GM12878 (cell line): Measurements from ENCODE around the gene AP4S1. TPM values are rescaled to one million over a fixed set of nuclear protein-coding genes. Genes with fewer than 3 reads are reported as not detected.

Experiments
- ATAC-seq: fragments of 200-7000 bp; cut with Tn5 transposase; 3 replicates; pipeline ENCODE4 v1.9.1; 2020; ENCODE audit warnings: mild to moderate bottlenecking, moderate library complexity
- BruUV-seq: library from RNA; stranded (reverse); fragments of 400-500 nt; replicated peaks from 2 replicates; lab custom pipeline; 2021; lab: Mats Ljungman, UMichigan
- CTCF ChIA-PET: fragments of 300-600 bp; sonication (Branson Sonifier 250); formaldehyde crosslinking; extraction: SDS; loops from one replicate; lab custom pipeline; 2021; ENCODE audit warnings: inconsistent platforms; lab: Yijun Ruan, JAX
- POLR2A ChIA-PET: fragments of 350-600 bp; formaldehyde crosslinking; extraction: SDS; loops from one replicate; lab custom pipeline; 2021; ENCODE audit warnings: inconsistent platforms; lab: Charles Lee
- RAD21 ChIA-PET: fragments of 300-600 bp; sonication (Branson Sonifier 250); formaldehyde crosslinking; loops from one replicate; lab custom pipeline; 2023; ENCODE audit warnings: antibody characterized with exemption; ENCODE audit not compliant: unreplicated experiment; lab: Charles Lee
- SMC1A ChIA-PET: fragments of 300-600 bp; sonication (Branson Sonifier 250); formaldehyde crosslinking; loops from one replicate; lab custom pipeline; 2023; ENCODE audit not compliant: unreplicated experiment, uncharacterized antibody; lab: Charles Lee
- DNase-seq: peaks from one replicate; pipeline ENCODE4 v3.0.0-alpha.2; 2011; ENCODE audit warnings: low read depth, low spot score
- FAIRE-seq: peaks from 3 replicates; lab custom pipeline; 2011; peaks lifted over from hg19 to GRCh38; lab: Jason Lieb, UNC
- H2AFZ ChIP-seq: 2 replicates; pipeline ENCODE4 v1.6.0; 2011; ENCODE audit warnings: low read depth, low read length, control low read depth; ENCODE audit not compliant: control insufficient read depth
- H3K27ac ChIP-seq: 2 replicates; pipeline ENCODE4 v1.5.1; 2011; ENCODE audit warnings: control low read depth; ENCODE audit not compliant: control insufficient read depth, insufficient read depth
- H3K27me3 ChIP-seq, 2 experiments: replicated peaks in 1 of 2; 2 replicates each; pipeline versions ENCODE4 v1.6.0 to v1.6.1; 2011; ENCODE audit warnings: low read length in 1 of 2; ENCODE audit not compliant: control insufficient read depth in 2 of 2, insufficient read depth in 2 of 2
- H3K36me3 ChIP-seq, 2 experiments: 2 replicates each; pipeline ENCODE4 v1.5.1; 2011; ENCODE audit warnings: low read length in 1 of 2; ENCODE audit not compliant: control insufficient read depth in 2 of 2, insufficient read depth in 2 of 2
- H3K4me1 ChIP-seq: 2 replicates; pipeline ENCODE4 v1.6.1; 2011; ENCODE audit warnings: mild to moderate bottlenecking, low read length, moderate library complexity, mixed read lengths; ENCODE audit not compliant: control insufficient read depth, insufficient read depth
- H3K4me2 ChIP-seq: 2 replicates; pipeline ENCODE4 v1.6.0; 2011; ENCODE audit warnings: control low read depth; ENCODE audit not compliant: control insufficient read depth, insufficient read depth
- H3K4me3 ChIP-seq: fragments of 200-600 bp; sonication (generic); 2 replicates; pipeline ENCODE4 v1.5.1; 2016
- H3K79me2 ChIP-seq: 2 replicates; pipeline ENCODE4 v1.6.0; 2011; ENCODE audit warnings: low read length; ENCODE audit not compliant: control insufficient read depth, insufficient read depth
- H3K9ac ChIP-seq: 2 replicates; pipeline ENCODE4 v1.8.0; 2011; ENCODE audit warnings: low read length, control low read depth, mixed read lengths; ENCODE audit not compliant: control insufficient read depth, insufficient read depth
- H3K9me3 ChIP-seq: replicated peaks from 3 replicates; pipeline ENCODE4 v1.5.1; 2011; ENCODE audit warnings: mild to moderate bottlenecking, low read length; ENCODE audit not compliant: control insufficient read depth, insufficient read depth
- H4K20me1 ChIP-seq: 2 replicates; pipeline ENCODE4 v1.6.0; 2011; ENCODE audit not compliant: control insufficient read depth, insufficient read depth
- ATF2 ChIP-seq: IDR thresholded peaks from 2 replicates; pipeline ENCODE4 v1.6.1; 2012; ENCODE audit warnings: low read length, inconsistent platforms
- CHD2 ChIP-seq: IDR thresholded peaks from 2 replicates; pipeline ENCODE4 v1.6.1; 2011; ENCODE audit warnings: low read depth, low read length, improper control_type of control experiment, borderline replicate concordance
- EGR1 ChIP-seq, 2 experiments: IDR thresholded peaks; 1 replicate in 1 of 2; 2 replicates in 1 of 2; pipeline ENCODE4 v1.6.1; 2011 to 2012; ENCODE audit warnings: low read depth in 2 of 2, low read length in 2 of 2, borderline replicate concordance in 1 of 2, mild to moderate bottlenecking in 1 of 2, moderate library complexity in 1 of 2
- EZH2 ChIP-seq: IDR thresholded peaks from 2 replicates; pipeline ENCODE4 v1.6.1; 2012; ENCODE audit warnings: low read depth, mild to moderate bottlenecking, control low read depth, inconsistent platforms, low read length, borderline replicate concordance; ENCODE audit not compliant: control insufficient read depth
- GABPA ChIP-seq: IDR thresholded peaks from 2 replicates; pipeline ENCODE4 v1.6.1; 2014; ENCODE audit warnings: antibody characterized with exemption, low read depth, mild to moderate bottlenecking, inconsistent platforms
- HDAC2 ChIP-seq: fragments of 200-600 bp; sonication (generic); IDR thresholded peaks from 2 replicates; pipeline ENCODE4 v1.6.1; 2017
- IKZF2 ChIP-seq, 2 experiments: fragments of 450-650 bp; IDR thresholded peaks; 2 replicates each; pipeline ENCODE4 v1.6.1; 2017; ENCODE audit warnings: mild to moderate bottlenecking in 2 of 2, moderate library complexity in 2 of 2
- MAX ChIP-seq: IDR thresholded peaks from 2 replicates; pipeline ENCODE4 v1.6.1; 2012; ENCODE audit warnings: low read depth, low read length, improper control_type of control experiment
- NFIC ChIP-seq: IDR thresholded peaks from 2 replicates; pipeline ENCODE4 v1.6.1; 2012; ENCODE audit warnings: low read depth, mild to moderate bottlenecking, inconsistent platforms, low read length, moderate library complexity
- RELA ChIP-seq: fragments of 450-650 bp; IDR thresholded peaks from 2 replicates; pipeline ENCODE4 v1.8.0; 2014; ENCODE audit warnings: borderline replicate concordance; ENCODE audit not compliant: partially characterized antibody
- RELB ChIP-seq: fragments of 450-650 bp; IDR thresholded peaks from 2 replicates; pipeline ENCODE4 v1.6.1; 2017; ENCODE audit warnings: low read depth, mild to moderate bottlenecking, moderate library complexity
- REST ChIP-seq: IDR thresholded peaks from 2 replicates; pipeline ENCODE4 v1.6.1; 2012; ENCODE audit warnings: mild to moderate bottlenecking, low read depth, low read length
- TCF7 ChIP-seq: IDR thresholded peaks from 2 replicates; pipeline ENCODE4 v1.6.1; 2014; ENCODE audit warnings: antibody characterized with exemption, borderline replicate concordance
- ZBED1 ChIP-seq: IDR thresholded peaks from 2 replicates; pipeline ENCODE4 v1.6.1; 2016; ENCODE audit warnings: borderline replicate concordance
- ZBTB11 ChIP-seq: fragments of 450-650 bp; formaldehyde crosslinking; IDR thresholded peaks from 2 replicates; pipeline ENCODE4 v1.5.0; 2022; ENCODE audit warnings: mild to moderate bottlenecking, missing genetic modification characterization
- WGBS: methylation state at CpG from one replicate; pipeline ENCODE4 v1.1.6; 2016; ENCODE audit warnings: low lambda C conversion rate; ENCODE audit not compliant: insufficient replicate concordance, insufficient coverage; ENCODE audit errors: missing lambda C conversion rate; 5-methylcytosine and 5-hydroxymethylcytosine counted together
- in situ Hi-C: fragments of 300-500 bp; cut with MboI; formaldehyde crosslinking; loops from 9 replicates; pipeline ENCODE4 v1.14.3; 2018; ENCODE audit warnings: mixed read lengths
- intact Hi-C: fragments of 100-400 bp; cut with micrococcal nuclease; formaldehyde crosslinking; loops from one replicate; pipeline ENCODE4 v1.14.2; 2022; ENCODE audit not compliant: unreplicated experiment
- polyA plus RNA-seq, 11 experiments: library from polyadenylated mRNA; depleted of rRNA in 4 of 11; unstranded in 6 of 11; stranded (reverse) in 5 of 11; fragments of >200 nt; fragmentation: Nextera tagmentation in 4 of 11; fragmentation: Illumina TruSeq in 1 of 11; extraction: Ambion mirVana in 4 of 11; extraction: Trizol in 1 of 11; gene quantifications; 1 replicate in 1 of 11; 2 replicates in 10 of 11; pipeline versions ENCODE4 v1.2.1 to v1.2.3, GENCODE V29; 2011 to 2016; ENCODE audit warnings: inconsistent platforms in 2 of 11, missing spikeins in 2 of 11, low read depth in 1 of 11
- total RNA-seq, 4 experiments: library from RNA; depleted of rRNA in 3 of 4; stranded (reverse); fragments of >200 nt in 3 of 4; fragmentation: Illumina TruSeq in 1 of 4; extraction: Trizol in 1 of 4; gene quantifications; 2 replicates each; pipeline versions ENCODE4 v1.2.1 to v1.2.3, GENCODE V29; 2013 to 2021

AP4S1 gene
- total and polyA plus RNA-seq, 10 of the 15 experiments (the other 5 are each of a cell fraction or from before 2014, with no cell fraction given) = 3.6 to 9.0 (median 5.7) TPM

GRCh38 chr14:31036552-31036951 lies 11.1 kb downstream of the AP4S1 start:
- WGBS = 96% methylated on average over 4 of the region's 4 CpGs
- Histone ChIP-seq H3K4me2 (no peak overlapping the region), H3K27me3 (no peaks in the 10 kb centered on the region), H3K79me2 (no peaks in the 10 kb centered on the region), H2AFZ (no peak overlapping the region), H3K36me3 (no peaks in the 10 kb centered on the region), H3K9ac (no peak overlapping the region), H3K9me3 (no peaks in the 10 kb centered on the region), H3K27ac (no peak overlapping the region), H4K20me1 (no peaks in the 10 kb centered on the region), H3K4me1 (peaks cover 15% of the 10 kb centered on the region; the same call in 1 of the 2 replicates), H3K4me3 (no peak overlapping the region)
- FAIRE-seq = no peak
- intact Hi-C loops (no loop called here), in situ Hi-C loops (no loop called here)
- RAD21 ChIA-PET = no interaction called here
- TF ChIP-seq MAX = no peak
- no peak for TF ChIP-seq TCF7
- no peak for TF ChIP-seq IKZF2 (IDR thresholded peaks at IDR 0.05)
- no peak for TF ChIP-seq GABPA
- TF ChIP-seq ZBTB11 (CRISPR knock-in tag) = no peak
- TF ChIP-seq EGR1 (IDR thresholded peaks at IDR 0.05; ENCODE audit: borderline replicate concordance in 1 of 2, low read depth in 2 of 2, low read length in 2 of 2) = no peak
- no peak for TF ChIP-seq RELA
- no peak for TF ChIP-seq EZH2
- TF ChIP-seq ZBED1 = no peak
- no peak for TF ChIP-seq NFIC
- TF ChIP-seq CHD2 = no peak
- no peak for TF ChIP-seq ATF2
- no peak for TF ChIP-seq REST
- TF ChIP-seq RELB = no peak
- no peak for TF ChIP-seq HDAC2
- POLR2A ChIA-PET = interaction anchor here (0.9 kb wide), 1 partner anchor 411 kb away, joined by 3 read pairs; no protein-coding TSS in a partner anchor
- CTCF ChIA-PET = no interaction called here
- SMC1A ChIA-PET = no interaction called here
- ATAC-seq = no peak
- no TSS peak for BruUV-seq
- no peak for DNase-seq
